ENCODE data around the gene BUB1B. TPM values are rescaled to one million over a fixed set of nuclear protein-coding genes. Genes with fewer than 3 reads are reported as not detected.

The BUB1B gene
- total and polyA plus RNA-seq, 9 of the 15 experiments (the other 6 are each of a cell fraction or from before 2014, with no cell fraction given), result 28.7 to 113 (median 82.2) TPM

DNA sequence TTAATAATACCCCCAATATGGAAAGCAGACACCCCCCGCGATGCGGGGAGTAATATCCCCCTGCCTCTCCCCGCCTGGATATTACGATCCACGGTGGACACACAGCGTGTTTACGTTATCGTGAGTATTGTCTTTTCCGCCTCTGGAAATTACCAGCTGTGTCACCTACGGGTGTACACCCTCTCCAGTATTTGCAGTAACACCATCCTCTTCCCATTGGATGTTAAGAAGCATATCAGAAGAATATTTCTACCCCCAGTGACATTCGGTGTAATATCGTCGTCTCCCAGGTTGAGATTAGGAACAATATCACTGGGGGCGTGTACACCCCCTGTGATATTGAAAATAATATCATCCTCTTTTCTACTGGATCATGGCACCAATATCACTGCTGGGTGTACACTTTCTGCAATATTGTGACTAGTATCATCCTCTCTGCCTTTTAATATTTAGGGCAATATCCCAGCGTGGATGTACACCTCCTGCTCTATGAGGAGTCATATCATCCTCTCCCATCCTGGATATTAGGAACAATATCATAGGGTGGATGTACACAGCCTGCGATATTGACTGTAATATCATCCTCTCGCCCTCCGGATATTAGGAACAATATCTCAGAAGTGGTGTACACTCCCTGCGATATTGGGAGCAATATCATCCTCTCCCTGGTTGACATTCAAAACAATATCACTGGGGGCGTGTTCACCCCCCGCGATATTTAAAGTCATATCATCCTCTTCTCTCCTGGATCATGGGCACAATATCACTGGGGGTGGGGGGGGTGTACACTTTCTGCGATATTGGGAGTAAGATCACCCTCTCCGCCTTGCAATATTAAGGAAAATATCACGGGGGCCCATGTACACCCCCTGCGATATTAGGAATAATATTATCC is 31.9 kb upstream of the BUB1B start:
- intact Hi-C loops (cut with micrococcal nuclease) (no loop called here), in situ Hi-C loops (cut with MboI) (no loop called here)
- Histone ChIP-seq H3K27ac (ENCODE audit: extremely low read depth, low read depth, low read length) (no peak overlapping the region), H3K4me2 (ENCODE audit: insufficient read depth, low read length) (peak overlapping the region; percentile 24), H3K4me3 (no peak overlapping the region), H3K9ac (ENCODE audit: insufficient read depth in 1 of 2, low read depth in 2 of 2, low read length in 2 of 2) (no peak overlapping the region), H3K4me1 (replicated peaks in 1 of 2; ENCODE audit: control insufficient read depth in 2 of 2, insufficient read depth in 2 of 2, low read length in 2 of 2) (no peaks in the 10 kb centered on the region; a peak in 1 of 5 replicates), H3K9me1 (ENCODE audit: control insufficient read depth, insufficient read depth, low read length) (peaks cover 2% of the 10 kb centered on the region), H3K27me3 (ENCODE audit: control insufficient read depth in 2 of 2, insufficient read depth in 2 of 2, low read length in 2 of 2) (peaks cover 0 to 25% of the 10 kb centered on the region in 2 experiments; a peak in 3 of 5 replicates), H3K79me2 (ENCODE audit: control insufficient read depth, insufficient read depth, low read length) (no peaks in the 10 kb centered on the region), H3K36me3 (ENCODE audit: control insufficient read depth, insufficient read depth, low read length) (no peaks in the 10 kb centered on the region), H2AFZ (ENCODE audit: low read depth, low read length) (no peak overlapping the region), H4K20me1 (replicated peaks; ENCODE audit: control insufficient read depth, insufficient read depth, low read length) (no peaks in the 10 kb centered on the region; the same call in 1 of the 2 replicates), H3K9me3 (replicated peaks; ENCODE audit: control insufficient read depth, insufficient read depth, low read depth, low read length) (no peaks in the 10 kb centered on the region)
- DNase-seq (ENCODE audit: extremely low read depth in 1 of 4, low spot score in 3 of 4), result no peak
- no TSS peak for BruUV-seq (replicated peaks)
- 0 out of 2 replicates have a peak, but pooled peaks have one; percentile 4 for TF ChIP-seq FOXP1 (CRISPR knock-in tag; IDR thresholded peaks at IDR 0.05)
- TF ChIP-seq ZNF146 (CRISPR knock-in tag; IDR thresholded peaks at IDR 0.05; ENCODE audit: unreplicated experiment), result no peak
- FAIRE-seq, result no peak
- ChIA-PET CTCF (ENCODE audit: low intra/inter-chr PET ratio) (no interaction called here), POLR2A (no interaction called here)
- ATAC-seq, result no peak
- WGBS (ENCODE audit: insufficient coverage, low coverage, missing lambda C conversion rate), result 14% methylated on average over 27 of the region's 27 CpGs

- FAIRE-seq (no peak), ATAC-seq (no peak), DNase-seq (ENCODE audit: extremely low read depth in 1 of 4, low spot score in 3 of 4) (no peak)
- no peak overlapping the region for H3K9ac ChIP-seq (ENCODE audit: insufficient read depth in 1 of 2, low read depth in 2 of 2, low read length in 2 of 2)
- CTCF ChIA-PET (ENCODE audit: low intra/inter-chr PET ratio), result no interaction called here
- in situ Hi-C loops (cut with MboI), result no loop called here
- H3K9me1 ChIP-seq (ENCODE audit: control insufficient read depth, insufficient read depth, low read length), result peaks cover 2% of the 10 kb centered on the region
- no peak overlapping the region for H3K4me2 ChIP-seq (ENCODE audit: insufficient read depth, low read length)
- POLR2A ChIA-PET, result no interaction called here
- H3K4me1 ChIP-seq (replicated peaks in 1 of 2; ENCODE audit: control insufficient read depth in 2 of 2, insufficient read depth in 2 of 2, low read length in 2 of 2), result no peaks in the 10 kb centered on the region; a peak in 1 of 5 replicates
- 36% methylated on average over 5 of the region's 5 CpGs for WGBS (ENCODE audit: insufficient coverage, low coverage, missing lambda C conversion rate)
- no peaks in the 10 kb centered on the region for H3K79me2 ChIP-seq (ENCODE audit: control insufficient read depth, insufficient read depth, low read length)
- no peaks in the 10 kb centered on the region; the same call in 1 of the 2 replicates for H4K20me1 ChIP-seq (replicated peaks; ENCODE audit: control insufficient read depth, insufficient read depth, low read length)
- intact Hi-C loops (cut with micrococcal nuclease), result no loop called here
- no TSS peak for BruUV-seq (replicated peaks)
- peaks cover 0 to 25% of the 10 kb centered on the region in 2 experiments; a peak in 3 of 5 replicates for H3K27me3 ChIP-seq (ENCODE audit: control insufficient read depth in 2 of 2, insufficient read depth in 2 of 2, low read length in 2 of 2)
- H2AFZ ChIP-seq (ENCODE audit: low read depth, low read length), result no peak overlapping the region
- H3K27ac ChIP-seq (ENCODE audit: extremely low read depth, low read depth, low read length), result no peak overlapping the region
- H3K9me3 ChIP-seq (replicated peaks; ENCODE audit: control insufficient read depth, insufficient read depth, low read depth, low read length), result no peaks in the 10 kb centered on the region
- H3K4me3 ChIP-seq, result no peak overlapping the region
- H3K36me3 ChIP-seq (ENCODE audit: control insufficient read depth, insufficient read depth, low read length), result no peaks in the 10 kb centered on the region
- TF ChIP-seq CBX8 (IDR thresholded peaks at IDR 0.05; ENCODE audit: borderline replicate concordance, extremely low read depth, low read depth, low read length, poor library complexity, severe bottlenecking) (no peak), CHD4 (IDR thresholded peaks at IDR 0.05; ENCODE audit: insufficient read depth, insufficient replicate concordance, low read depth, low read length, poor library complexity, severe bottlenecking) (no peak), ZNF232 (CRISPR knock-in tag; IDR thresholded peaks at IDR 0.05) (peak; percentile 81; the same call in 1 of the 2 replicates), ARHGAP35 (IDR thresholded peaks at IDR 0.05; ENCODE audit: partially characterized antibody) (no peak), MCM7 (IDR thresholded peaks at IDR 0.05) (peak in 1 of 2 experiments; percentile 85; a peak in 1 of 4 replicates), CEBPG (CRISPR knock-in tag; IDR thresholded peaks at IDR 0.05) (no peak), CEBPG (tag; conservative IDR thresholded peaks at IDR 0.05 in 1 of 2, IDR thresholded peaks at IDR 0.05 in 1 of 2) (no peak)
- TF ChIP-seq, protein P1, sequence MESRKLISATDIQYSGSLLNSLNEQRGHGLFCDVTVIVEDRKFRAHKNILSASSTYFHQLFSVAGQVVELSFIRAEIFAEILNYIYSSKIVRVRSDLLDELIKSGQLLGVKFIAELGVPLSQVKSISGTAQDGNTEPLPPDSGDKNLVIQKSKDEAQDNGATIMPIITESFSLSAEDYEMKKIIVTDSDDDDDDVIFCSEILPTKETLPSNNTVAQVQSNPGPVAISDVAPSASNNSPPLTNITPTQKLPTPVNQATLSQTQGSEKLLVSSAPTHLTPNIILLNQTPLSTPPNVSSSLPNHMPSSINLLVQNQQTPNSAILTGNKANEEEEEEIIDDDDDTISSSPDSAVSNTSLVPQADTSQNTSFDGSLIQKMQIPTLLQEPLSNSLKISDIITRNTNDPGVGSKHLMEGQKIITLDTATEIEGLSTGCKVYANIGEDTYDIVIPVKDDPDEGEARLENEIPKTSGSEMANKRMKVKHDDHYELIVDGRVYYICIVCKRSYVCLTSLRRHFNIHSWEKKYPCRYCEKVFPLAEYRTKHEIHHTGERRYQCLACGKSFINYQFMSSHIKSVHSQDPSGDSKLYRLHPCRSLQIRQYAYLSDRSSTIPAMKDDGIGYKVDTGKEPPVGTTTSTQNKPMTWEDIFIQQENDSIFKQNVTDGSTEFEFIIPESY (CRISPR knock-in tag; IDR thresholded peaks at IDR 0.05), result peak; percentile 69
- TF ChIP-seq, protein P2, sequence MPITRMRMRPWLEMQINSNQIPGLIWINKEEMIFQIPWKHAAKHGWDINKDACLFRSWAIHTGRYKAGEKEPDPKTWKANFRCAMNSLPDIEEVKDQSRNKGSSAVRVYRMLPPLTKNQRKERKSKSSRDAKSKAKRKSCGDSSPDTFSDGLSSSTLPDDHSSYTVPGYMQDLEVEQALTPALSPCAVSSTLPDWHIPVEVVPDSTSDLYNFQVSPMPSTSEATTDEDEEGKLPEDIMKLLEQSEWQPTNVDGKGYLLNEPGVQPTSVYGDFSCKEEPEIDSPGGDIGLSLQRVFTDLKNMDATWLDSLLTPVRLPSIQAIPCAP (CRISPR knock-in tag; IDR thresholded peaks at IDR 0.05; ENCODE audit: borderline replicate concordance), result 0 out of 2 replicates have a peak, but pooled peaks have one; percentile 47
These were observed 30.8 kb upstream of the BUB1B start for GRCh38 chr15:40130118-40130517.

All from K562 (cell line).